HepG2 (cell line): Measurements from ENCODE around the gene GCDH. TPM values are rescaled to one million over a fixed set of nuclear protein-coding genes. Genes with fewer than 3 reads are reported as not detected.

Experiments used
- GATA4 ChIP-seq: sonication (generic); IDR thresholded peaks from 2 replicates; pipeline ENCODE4 v1.6.1; 2016; ENCODE audit warnings: antibody characterized with exemption, low read depth, borderline replicate concordance
- MBD4 ChIP-seq: IDR thresholded peaks from 2 replicates; pipeline ENCODE4 v1.6.1; 2012; ENCODE audit warnings: low read length, inconsistent platforms, borderline replicate concordance
- NPAS2 ChIP-seq: sonication (generic); formaldehyde crosslinking; IDR thresholded peaks from 2 replicates; pipeline ENCODE4 v1.8.0; 2022; ENCODE audit warnings: mild to moderate bottlenecking, missing genetic modification reagents, borderline replicate concordance
- RELA ChIP-seq: sonication (generic); formaldehyde crosslinking; IDR thresholded peaks from 2 replicates; pipeline ENCODE4 v1.4.0; 2020; ENCODE audit warnings: missing genetic modification reagents
- RNF2 ChIP-seq: fragments of 450-650 bp; conservative IDR thresholded peaks from 2 replicates; pipeline ENCODE4 v1.6.1; 2016; ENCODE audit warnings: low read depth
- SALL1 ChIP-seq: sonication (generic); formaldehyde crosslinking; IDR thresholded peaks from 2 replicates; pipeline ENCODE4 v1.8.0; 2022; ENCODE audit warnings: mild to moderate bottlenecking, missing genetic modification reagents
- SIN3A ChIP-seq: IDR thresholded peaks from 2 replicates; pipeline ENCODE4 v1.6.1; 2011; ENCODE audit warnings: low read depth, mild to moderate bottlenecking, control low read depth, low read length, borderline replicate concordance
- SIN3B ChIP-seq: fragments of 150-350 bp; IDR thresholded peaks from 2 replicates; pipeline ENCODE4 v1.6.1; 2014; ENCODE audit warnings: low read length
- SOX6 ChIP-seq, 2 experiments: fragments of 450-650 bp in 1 of 2; sonication (generic) in 1 of 2; formaldehyde crosslinking in 1 of 2; IDR thresholded peaks; 2 replicates each; pipeline versions ENCODE4 v1.4.0 to v1.6.1; 2017 to 2020; ENCODE audit warnings: antibody characterized with exemption in 1 of 2, mild to moderate bottlenecking in 1 of 2, missing genetic modification reagents in 1 of 2
- THAP11 ChIP-seq: IDR thresholded peaks from 2 replicates; pipeline ENCODE4 v1.6.1; 2016; ENCODE audit warnings: missing biosample characterization, missing genetic modification reagents
- ZBTB10 ChIP-seq: sonication (generic); formaldehyde crosslinking; IDR thresholded peaks from 2 replicates; pipeline ENCODE4 v1.4.0; 2020; ENCODE audit warnings: missing genetic modification reagents, borderline replicate concordance
- ZNF333 ChIP-seq: sonication (generic); formaldehyde crosslinking; IDR thresholded peaks from 2 replicates; pipeline ENCODE4 v1.4.0; 2020; ENCODE audit warnings: mild to moderate bottlenecking, missing genetic modification reagents, borderline replicate concordance
- ZNF34 ChIP-seq: sonication (generic); formaldehyde crosslinking; IDR thresholded peaks from 2 replicates; pipeline ENCODE4 v1.4.0; 2020; ENCODE audit warnings: mild to moderate bottlenecking, missing genetic modification reagents, borderline replicate concordance
- ZNF350 ChIP-seq: sonication (generic); formaldehyde crosslinking; IDR thresholded peaks from 2 replicates; pipeline ENCODE4 v1.4.0; 2020; ENCODE audit warnings: mild to moderate bottlenecking, low read depth, missing genetic modification reagents, borderline replicate concordance
- ZNF557 ChIP-seq: sonication (generic); formaldehyde crosslinking; IDR thresholded peaks from 2 replicates; pipeline ENCODE4 v1.4.0; 2020; ENCODE audit warnings: missing genetic modification reagents
- polyA plus RNA-seq, 8 experiments: library from polyadenylated mRNA; depleted of rRNA in 3 of 8; stranded (reverse) in 7 of 8; unstranded in 1 of 8; fragments of >200 nt; fragmentation: Illumina TruSeq in 4 of 8; extraction: Trizol in 4 of 8; gene quantifications; 2 replicates each; pipeline versions ENCODE4 v1.2.1 to v1.2.3, GENCODE V29; 2011 to 2016; ENCODE audit warnings: low read depth in 4 of 8, missing spikeins in 1 of 8, mixed read lengths in 1 of 8; ENCODE audit not compliant: insufficient read depth in 1 of 8
- total RNA-seq, 5 experiments: library from RNA; depleted of rRNA; stranded (reverse); fragments of >200 nt; fragmentation: Illumina TruSeq; extraction: Trizol; gene quantifications; 2 replicates each; pipeline ENCODE4 v1.2.3, GENCODE V29; 2016; ENCODE audit warnings: low read depth in 1 of 5
- TF ChIP-seq, protein P1 (sequence below): IDR thresholded peaks from 2 replicates; pipeline ENCODE4 v1.6.1; 2016; ENCODE audit warnings: mild to moderate bottlenecking, missing biosample characterization, missing genetic modification reagents
- TF ChIP-seq, protein P2 (sequence below): sonication (generic); formaldehyde crosslinking; IDR thresholded peaks from 2 replicates; pipeline ENCODE4 v1.8.0; 2022; ENCODE audit warnings: mild to moderate bottlenecking, missing genetic modification reagents, borderline replicate concordance
- TF ChIP-seq, protein P3 (sequence below): sonication (generic); formaldehyde crosslinking; IDR thresholded peaks from 2 replicates; pipeline ENCODE4 v1.8.1; 2022; ENCODE audit warnings: low read depth, mild to moderate bottlenecking, missing genetic modification reagents
- TF ChIP-seq, protein P4 (sequence below): sonication (generic); formaldehyde crosslinking; IDR thresholded peaks from 2 replicates; pipeline ENCODE4 v1.4.0; 2020; ENCODE audit warnings: mild to moderate bottlenecking, missing genetic modification reagents

GCDH gene
- total and polyA plus RNA-seq, 2 of the 13 experiments (the other 11 are each of a cell fraction or from before 2014, with no cell fraction given) = 15.1 to 38.0 TPM

- no peak for TF ChIP-seq RNF2
- TF ChIP-seq THAP11 (CRISPR knock-in tag) = peak; percentile 93
- TF ChIP-seq ZNF34 (CRISPR knock-in tag) = peak; percentile 26; the same call in 1 of the 2 replicates
- TF ChIP-seq, protein P1, sequence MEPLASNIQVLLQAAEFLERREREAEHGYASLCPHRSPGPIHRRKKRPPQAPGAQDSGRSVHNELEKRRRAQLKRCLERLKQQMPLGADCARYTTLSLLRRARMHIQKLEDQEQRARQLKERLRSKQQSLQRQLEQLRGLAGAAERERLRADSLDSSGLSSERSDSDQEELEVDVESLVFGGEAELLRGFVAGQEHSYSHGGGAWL (CRISPR knock-in tag) = peak; percentile 81
- TF ChIP-seq MBD4 = no peak
- peak; percentile 58; the same call in 1 of the 2 replicates for TF ChIP-seq GATA4
- no peak; the same call in 1 of the 2 replicates for TF ChIP-seq RELA (CRISPR knock-in tag)
- TF ChIP-seq SIN3A = peak; percentile 87; the same call in 1 of the 2 replicates
- TF ChIP-seq, protein P2, sequence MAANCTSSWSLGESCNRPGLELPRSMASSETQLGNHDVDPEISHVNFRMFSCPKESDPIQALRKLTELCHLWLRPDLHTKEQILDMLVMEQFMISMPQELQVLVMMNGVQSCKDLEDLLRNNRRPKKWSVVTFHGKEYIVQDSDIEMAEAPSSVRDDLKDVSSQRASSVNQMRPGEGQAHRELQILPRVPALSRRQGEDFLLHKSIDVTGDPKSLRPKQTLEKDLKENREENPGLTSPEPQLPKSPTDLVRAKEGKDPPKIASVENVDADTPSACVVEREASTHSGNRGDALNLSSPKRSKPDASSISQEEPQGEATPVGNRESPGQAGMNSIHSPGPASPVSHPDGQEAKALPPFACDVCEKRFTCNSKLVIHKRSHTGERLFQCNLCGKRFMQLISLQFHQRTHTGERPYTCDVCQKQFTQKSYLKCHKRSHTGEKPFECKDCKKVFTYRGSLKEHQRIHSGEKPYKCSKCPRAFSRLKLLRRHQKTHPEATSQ (CRISPR knock-in tag) = 0 out of 2 replicates have a peak, but pooled peaks have one; percentile 48
- no peak for TF ChIP-seq NPAS2
- TF ChIP-seq ZNF350 (CRISPR knock-in tag) = peak; percentile 78; the same call in 1 of the 2 replicates
- TF ChIP-seq ZNF557 = 0 out of 2 replicates have a peak, but pooled peaks have one; percentile 74
- TF ChIP-seq SIN3B = 0 out of 2 replicates have a peak, but pooled peaks have one; percentile 21
- no peak for TF ChIP-seq ZBTB10 (CRISPR knock-in tag)
- TF ChIP-seq SOX6 (IDR thresholded peaks at IDR 0.05) = no peak
- TF ChIP-seq SOX6 (CRISPR knock-in tag; IDR thresholded peaks at IDR 0.05) = peak; percentile 54; the same call in 1 of the 2 replicates
- TF ChIP-seq SALL1 (CRISPR knock-in tag) = peak; percentile 72
- TF ChIP-seq, protein P3, sequence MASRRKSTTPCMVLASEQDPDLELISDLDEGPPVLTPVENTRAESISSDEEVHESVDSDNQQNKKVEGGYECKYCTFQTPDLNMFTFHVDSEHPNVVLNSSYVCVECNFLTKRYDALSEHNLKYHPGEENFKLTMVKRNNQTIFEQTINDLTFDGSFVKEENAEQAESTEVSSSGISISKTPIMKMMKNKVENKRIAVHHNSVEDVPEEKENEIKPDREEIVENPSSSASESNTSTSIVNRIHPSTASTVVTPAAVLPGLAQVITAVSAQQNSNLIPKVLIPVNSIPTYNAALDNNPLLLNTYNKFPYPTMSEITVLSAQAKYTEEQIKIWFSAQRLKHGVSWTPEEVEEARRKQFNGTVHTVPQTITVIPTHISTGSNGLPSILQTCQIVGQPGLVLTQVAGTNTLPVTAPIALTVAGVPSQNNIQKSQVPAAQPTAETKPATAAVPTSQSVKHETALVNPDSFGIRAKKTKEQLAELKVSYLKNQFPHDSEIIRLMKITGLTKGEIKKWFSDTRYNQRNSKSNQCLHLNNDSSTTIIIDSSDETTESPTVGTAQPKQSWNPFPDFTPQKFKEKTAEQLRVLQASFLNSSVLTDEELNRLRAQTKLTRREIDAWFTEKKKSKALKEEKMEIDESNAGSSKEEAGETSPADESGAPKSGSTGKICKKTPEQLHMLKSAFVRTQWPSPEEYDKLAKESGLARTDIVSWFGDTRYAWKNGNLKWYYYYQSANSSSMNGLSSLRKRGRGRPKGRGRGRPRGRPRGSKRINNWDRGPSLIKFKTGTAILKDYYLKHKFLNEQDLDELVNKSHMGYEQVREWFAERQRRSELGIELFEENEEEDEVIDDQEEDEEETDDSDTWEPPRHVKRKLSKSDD (CRISPR knock-in tag) = peak; percentile 84; the same call in 1 of the 2 replicates
- peak; percentile 33; the same call in 1 of the 2 replicates for TF ChIP-seq ZNF333 (CRISPR knock-in tag)
- TF ChIP-seq, protein P4, sequence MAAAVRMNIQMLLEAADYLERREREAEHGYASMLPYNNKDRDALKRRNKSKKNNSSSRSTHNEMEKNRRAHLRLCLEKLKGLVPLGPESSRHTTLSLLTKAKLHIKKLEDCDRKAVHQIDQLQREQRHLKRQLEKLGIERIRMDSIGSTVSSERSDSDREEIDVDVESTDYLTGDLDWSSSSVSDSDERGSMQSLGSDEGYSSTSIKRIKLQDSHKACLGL (CRISPR knock-in tag) = no peak
These were observed 42.5 kb downstream of the GCDH start, which contains the start of gene FARSA (continued) for GRCh38 chr19:12933287-12934072.
